ENCODE data around the gene ARHGEF17. TPM values are rescaled to one million over a fixed set of nuclear protein-coding genes. Genes with fewer than 3 reads are reported as not detected.
A peak's percentile ranks its signal among the peaks of the same experiment; 100 is the strongest.

ARHGEF17 gene
- total RNA-seq, 6 experiments from 2014 or later: 4.6 to 7.3 (median 5.4) TPM

GRCh38 chr11:73274722-73275380 lies 33.2 kb upstream of the ARHGEF17 start:
- no peaks in the 10 kb centered on the region for H3K4me1 ChIP-seq
- WGBS (ENCODE audit: insufficient coverage, low coverage, low lambda C conversion rate, missing lambda C conversion rate): no CpG with 5 or more reads among the region's 11 CpGs
- DNase-seq: peak in 2 of 3 donors; percentile 40 to 51
- H3K27me3 ChIP-seq: no peaks in the 10 kb centered on the region
- intact Hi-C loops (cut with DNase I): no loop called here
- no peak overlapping the region for H3K4me3 ChIP-seq
- H3K36me3 ChIP-seq: no peaks in the 10 kb centered on the region
- no peaks in the 10 kb centered on the region for H3K9me3 ChIP-seq
- peak; percentile 26 to 49 (median 43) for ATAC-seq
- no peak for TF ChIP-seq CTCF (IDR thresholded peaks at IDR 0.05)
- no peak for TF ChIP-seq POLR2A (IDR thresholded peaks at IDR 0.05)
- H3K27ac ChIP-seq: no peak overlapping the region

GRCh38 chr11:73275381-73275750 lies 32.7 kb upstream of the ARHGEF17 start:
- H3K27ac ChIP-seq: no peak overlapping the region
- intact Hi-C loops (cut with DNase I): no loop called here
- H3K4me3 ChIP-seq: no peak overlapping the region
- H3K36me3 ChIP-seq: no peaks in the 10 kb centered on the region
- no peaks in the 10 kb centered on the region for H3K9me3 ChIP-seq
- H3K4me1 ChIP-seq: no peaks in the 10 kb centered on the region
- peak in 1 of 4 donors; percentile 10 for ATAC-seq
- DNase-seq: no peak
- 88% methylated on average over 4 of the region's 4 CpGs for WGBS (ENCODE audit: insufficient coverage, low coverage, low lambda C conversion rate, missing lambda C conversion rate)
- TF ChIP-seq CTCF (IDR thresholded peaks at IDR 0.05): no peak
- no peak for TF ChIP-seq POLR2A (IDR thresholded peaks at IDR 0.05)
- H3K27me3 ChIP-seq: no peaks in the 10 kb centered on the region

GRCh38 chr11:73277467-73277866 lies 30.6 kb upstream of the ARHGEF17 start:
- no peak overlapping the region for H3K4me3 ChIP-seq
- ATAC-seq: no peak
- no peak overlapping the region for H3K27ac ChIP-seq
- H3K9me3 ChIP-seq: no peaks in the 10 kb centered on the region
- DNase-seq: no peak
- no peaks in the 10 kb centered on the region for H3K4me1 ChIP-seq
- no peak for TF ChIP-seq CTCF (IDR thresholded peaks at IDR 0.05)
- no peak for TF ChIP-seq POLR2A (IDR thresholded peaks at IDR 0.05)
- intact Hi-C loops (cut with DNase I): no loop called here
- 84% methylated on average over 3 of the region's 3 CpGs for WGBS (ENCODE audit: insufficient coverage, low coverage, low lambda C conversion rate, missing lambda C conversion rate)
- H3K27me3 ChIP-seq: no peaks in the 10 kb centered on the region
- no peaks in the 10 kb centered on the region for H3K36me3 ChIP-seq

GRCh38 chr11:73280626-73281025 lies 27.4 kb upstream of the ARHGEF17 start:
- peak; percentile 38 to 65 (median 56) for ATAC-seq
- no peak for DNase-seq
- WGBS (ENCODE audit: insufficient coverage, low coverage, low lambda C conversion rate, missing lambda C conversion rate): 76% methylated on average over 5 of the region's 5 CpGs
- Histone ChIP-seq H3K27me3 (no peaks in the 10 kb centered on the region), H3K27ac (no peak overlapping the region), H3K4me1 (no peaks in the 10 kb centered on the region), H3K4me3 (no peak overlapping the region), H3K36me3 (no peaks in the 10 kb centered on the region), H3K9me3 (no peaks in the 10 kb centered on the region)
- intact Hi-C loops (cut with DNase I): no loop called here
- TF ChIP-seq POLR2A (IDR thresholded peaks at IDR 0.05) (no peak), CTCF (IDR thresholded peaks at IDR 0.05) (no peak)

Data from right lobe of liver (tissue), 6 donors.